HepG2 (cell line): ENCODE data around the gene NPC1. TPM values are rescaled to one million over a fixed set of nuclear protein-coding genes. Genes with fewer than 3 reads are reported as not detected.
A peak's percentile ranks its signal among the peaks of the same experiment; 100 is the strongest.

Source experiments
- CSRNP1 ChIP-seq: sonication (generic); formaldehyde crosslinking; IDR thresholded peaks from 2 replicates; pipeline ENCODE4 v1.8.1; 2023; ENCODE audit warnings: mild to moderate bottlenecking, missing genetic modification reagents
- GTF2F1 ChIP-seq: fragments of 150-350 bp; IDR thresholded peaks from 2 replicates; pipeline ENCODE4 v1.6.1; 2014; ENCODE audit warnings: low read length
- ISL2 ChIP-seq: sonication (generic); formaldehyde crosslinking; IDR thresholded peaks from 2 replicates; pipeline ENCODE4 v1.5.0; 2020; ENCODE audit warnings: missing genetic modification reagents
- KLF12 ChIP-seq: sonication (generic); formaldehyde crosslinking; IDR thresholded peaks from 2 replicates; pipeline ENCODE4 v1.4.0; 2020; ENCODE audit warnings: missing genetic modification reagents, borderline replicate concordance
- MBNL3 ChIP-seq: fragments of 250-450 bp; sonication (Bioruptor Pico); conservative IDR thresholded peaks from 2 replicates; pipeline ENCODE4 v1.8.0; 2022; ENCODE audit warnings: mild to moderate bottlenecking, inconsistent platforms
- MXD1 ChIP-seq: sonication (generic); formaldehyde crosslinking; IDR thresholded peaks from 2 replicates; pipeline ENCODE4 v1.4.0; 2020; ENCODE audit warnings: mild to moderate bottlenecking, missing genetic modification reagents
- PHF20 ChIP-seq: sonication (generic); formaldehyde crosslinking; IDR thresholded peaks from 2 replicates; pipeline ENCODE4 v1.5.0; 2020; ENCODE audit warnings: mild to moderate bottlenecking, missing genetic modification reagents
- RORA ChIP-seq: sonication (generic); formaldehyde crosslinking; IDR thresholded peaks from 2 replicates; pipeline ENCODE4 v1.5.0; 2020; ENCODE audit warnings: mild to moderate bottlenecking, missing genetic modification reagents, moderate library complexity
- ZGPAT ChIP-seq: IDR thresholded peaks from 2 replicates; pipeline ENCODE4 v1.6.1; 2016; ENCODE audit warnings: mild to moderate bottlenecking
- ZHX2 ChIP-seq, 2 experiments: sonication (generic) in 1 of 2; formaldehyde crosslinking in 1 of 2; IDR thresholded peaks; 2 replicates each; pipeline versions ENCODE4 v1.6.1 to v1.9.0; 2014 to 2022; ENCODE audit warnings: antibody characterized with exemption in 1 of 2, borderline replicate concordance in 1 of 2, inconsistent platforms in 1 of 2, low read depth in 1 of 2, missing genetic modification reagents in 1 of 2
- ZMYM2 ChIP-seq: sonication (generic); formaldehyde crosslinking; IDR thresholded peaks from 2 replicates; pipeline ENCODE4 v1.8.0; 2022; ENCODE audit warnings: mild to moderate bottlenecking, missing genetic modification reagents
- ZNF160 ChIP-seq: sonication (generic); formaldehyde crosslinking; IDR thresholded peaks from 2 replicates; pipeline ENCODE4 v1.8.0; 2022; ENCODE audit warnings: mild to moderate bottlenecking, inconsistent platforms, missing genetic modification reagents
- ZNF317 ChIP-seq: sonication (generic); formaldehyde crosslinking; IDR thresholded peaks from 2 replicates; pipeline ENCODE4 v1.5.0; 2020; ENCODE audit warnings: mild to moderate bottlenecking, missing genetic modification reagents
- ZNF367 ChIP-seq: sonication (generic); formaldehyde crosslinking; IDR thresholded peaks from 2 replicates; pipeline ENCODE4 v1.4.0; 2020; ENCODE audit warnings: missing genetic modification reagents, borderline replicate concordance
- ZZZ3 ChIP-seq: sonication (generic); formaldehyde crosslinking; IDR thresholded peaks from 2 replicates; pipeline ENCODE4 v1.4.0; 2020; ENCODE audit warnings: missing genetic modification reagents, mild to moderate bottlenecking, borderline replicate concordance
- polyA plus RNA-seq, 8 experiments: library from polyadenylated mRNA; depleted of rRNA in 3 of 8; stranded (reverse) in 7 of 8; unstranded in 1 of 8; fragments of >200 nt; fragmentation: Illumina TruSeq in 4 of 8; extraction: Trizol in 4 of 8; gene quantifications; 2 replicates each; pipeline versions ENCODE4 v1.2.1 to v1.2.3, GENCODE V29; 2011 to 2016; ENCODE audit warnings: low read depth in 4 of 8, missing spikeins in 1 of 8, mixed read lengths in 1 of 8; ENCODE audit not compliant: insufficient read depth in 1 of 8
- total RNA-seq, 5 experiments: library from RNA; depleted of rRNA; stranded (reverse); fragments of >200 nt; fragmentation: Illumina TruSeq; extraction: Trizol; gene quantifications; 2 replicates each; pipeline ENCODE4 v1.2.3, GENCODE V29; 2016; ENCODE audit warnings: low read depth in 1 of 5
- TF ChIP-seq, protein P1 (sequence below): sonication (generic); formaldehyde crosslinking; IDR thresholded peaks from 2 replicates; pipeline ENCODE4 v1.5.0; 2020; ENCODE audit warnings: missing genetic modification reagents, mild to moderate bottlenecking, borderline replicate concordance
- TF ChIP-seq, protein P2 (sequence below): sonication (generic); formaldehyde crosslinking; IDR thresholded peaks from 2 replicates; pipeline ENCODE4 v1.4.0; 2020; ENCODE audit warnings: missing genetic modification reagents; ENCODE audit errors: not compliant biosample characterization

The NPC1 gene
- total and polyA plus RNA-seq, 2 of the 13 experiments (the other 11 are each of a cell fraction or from before 2014, with no cell fraction given), result 46.5 to 114 TPM

- TF ChIP-seq MXD1 (CRISPR knock-in tag) (no peak), GTF2F1 (no peak), KLF12 (CRISPR knock-in tag) (no peak), ZHX2 (IDR thresholded peaks at IDR 0.05; ENCODE audit: low read depth) (no peak), ZHX2 (CRISPR knock-in tag; IDR thresholded peaks at IDR 0.05; ENCODE audit: borderline replicate concordance) (no peak), ZZZ3 (CRISPR knock-in tag) (no peak), ZNF367 (CRISPR knock-in tag) (no peak), CSRNP1 (no peak), ZNF317 (no peak), ZGPAT (CRISPR knock-in tag) (peak; percentile 40; the same call in 1 of the 2 replicates), ISL2 (CRISPR knock-in tag) (peak; percentile 76), MBNL3 (no peak), ZNF160 (CRISPR knock-in tag) (no peak), RORA (CRISPR knock-in tag) (no peak), PHF20 (no peak), ZMYM2 (CRISPR knock-in tag) (no peak)
- TF ChIP-seq, protein P1, sequence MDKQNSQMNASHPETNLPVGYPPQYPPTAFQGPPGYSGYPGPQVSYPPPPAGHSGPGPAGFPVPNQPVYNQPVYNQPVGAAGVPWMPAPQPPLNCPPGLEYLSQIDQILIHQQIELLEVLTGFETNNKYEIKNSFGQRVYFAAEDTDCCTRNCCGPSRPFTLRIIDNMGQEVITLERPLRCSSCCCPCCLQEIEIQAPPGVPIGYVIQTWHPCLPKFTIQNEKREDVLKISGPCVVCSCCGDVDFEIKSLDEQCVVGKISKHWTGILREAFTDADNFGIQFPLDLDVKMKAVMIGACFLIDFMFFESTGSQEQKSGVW (CRISPR knock-in tag), result no peak
- TF ChIP-seq, protein P2, sequence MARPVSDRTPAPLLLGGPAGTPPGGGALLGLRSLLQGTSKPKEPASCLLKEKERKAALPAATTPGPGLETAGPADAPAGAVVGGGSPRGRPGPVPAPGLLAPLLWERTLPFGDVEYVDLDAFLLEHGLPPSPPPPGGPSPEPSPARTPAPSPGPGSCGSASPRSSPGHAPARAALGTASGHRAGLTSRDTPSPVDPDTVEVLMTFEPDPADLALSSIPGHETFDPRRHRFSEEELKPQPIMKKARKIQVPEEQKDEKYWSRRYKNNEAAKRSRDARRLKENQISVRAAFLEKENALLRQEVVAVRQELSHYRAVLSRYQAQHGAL (CRISPR knock-in tag), result no peak
Measured at GRCh38 chr18:23569299-23570063, 16.8 kb downstream of the NPC1 start (continued).
